Measurements from ENCODE around the gene LIN37.

GRCh38 chr19:35775046-35775297, 26.6 kb downstream of the LIN37 start:
- TF ChIP-seq CTCF (IDR thresholded peaks at IDR 0.05; ENCODE audit: poor library complexity) (no peak), EZH2 (IDR thresholded peaks at IDR 0.05; ENCODE audit: borderline replicate concordance) (no peak)

Measured in hepatocyte (in vitro differentiated cells).